B cell (primary cell): Measurements from ENCODE around the gene TRIM56. TPM values are rescaled to one million over a fixed set of nuclear protein-coding genes. Genes with fewer than 3 reads are reported as not detected.
"Not testable (repeated sequence)": the region's sequence is repeated elsewhere in the genome, so short reads cannot be mapped to it uniquely, and the experiment has no call there.

Experiments
- ATAC-seq: fragments of 200-7000 bp; cut with Tn5 transposase; one replicate; pipeline ENCODE4 v1.10.0; 2021; ENCODE audit warnings: low read depth, mild to moderate bottlenecking, moderate number of reproducible peaks, moderate library complexity
- CTCF ChIA-PET: fragments of 350-600 bp; sonication (Branson Sonifier 250); formaldehyde crosslinking; loops from one replicate; lab custom pipeline; 2021; ENCODE audit warnings: antibody characterized with exemption, inconsistent platforms; lab: Charles Lee
- POLR2A ChIA-PET: fragments of 350-600 bp; sonication (Branson Sonifier 250); formaldehyde crosslinking; loops from one replicate; lab custom pipeline; 2021; ENCODE audit warnings: antibody characterized with exemption; lab: Charles Lee
- DNase-seq: peaks from one replicate; pipeline ENCODE4 v3.0.0; 2013
- H2AFZ ChIP-seq: 2 replicates; pipeline ENCODE4 v1.6.1; 2012; ENCODE audit warnings: mild to moderate bottlenecking, low read depth, low read length; ENCODE audit not compliant: insufficient read depth, poor library complexity, severe bottlenecking
- H3K27ac ChIP-seq, 2 donors: 1 replicate in 1 of 2; 2 replicates in 1 of 2; pipeline ENCODE4 v1.5.1; 2012 to 2013; ENCODE audit warnings: low read length in 2 of 2, mild to moderate bottlenecking in 2 of 2, moderate library complexity in 1 of 2
- H3K27me3 ChIP-seq, 4 experiments: fragments of 200-600 bp in 1 of 4; sonication (generic) in 1 of 4; replicated peaks in 1 of 4; 1 replicate in 2 of 4; 2 replicates in 2 of 4; pipeline versions ENCODE4 v1.6.1 to v1.7.0; 2013 to 2016; ENCODE audit warnings: low read length in 3 of 4, mild to moderate bottlenecking in 2 of 4, mixed read lengths in 1 of 4, moderate library complexity in 1 of 4; ENCODE audit not compliant: insufficient read depth in 4 of 4, control insufficient read depth in 3 of 4; ENCODE audit errors: control extremely low read depth in 1 of 4
- H3K36me3 ChIP-seq, 2 experiments: replicated peaks in 1 of 2; 1 replicate in 1 of 2; 2 replicates in 1 of 2; pipeline versions ENCODE4 v1.6.1 to v1.7.1; 2013; ENCODE audit warnings: low read length in 1 of 2; ENCODE audit not compliant: insufficient read depth in 2 of 2, control insufficient read depth in 1 of 2; ENCODE audit errors: control extremely low read depth in 1 of 2, extremely low read depth in 1 of 2
- H3K4me1 ChIP-seq, 2 donors: fragments of 200-600 bp in 1 of 2; sonication (generic) in 1 of 2; 1 replicate in 1 of 2; 2 replicates in 1 of 2; pipeline versions ENCODE4 v1.5.1 to v1.6.1; 2013 to 2017; ENCODE audit warnings: low read length in 2 of 2; ENCODE audit not compliant: control insufficient read depth in 2 of 2, insufficient read depth in 2 of 2
- H3K4me2 ChIP-seq: replicated peaks from 2 replicates; pipeline ENCODE3; 2012; ENCODE audit warnings: mild to moderate bottlenecking, low read depth, low read length; ENCODE audit not compliant: poor library complexity, severe bottlenecking
- H3K4me3 ChIP-seq, 5 experiments: fragments of 200-600 bp in 1 of 5; sonication (generic) in 1 of 5; 1 replicate in 3 of 5; 2 replicates in 2 of 5; pipeline versions ENCODE4 v1.5.1 to v1.7.0; 2011 to 2016; ENCODE audit warnings: low read length in 4 of 5, mild to moderate bottlenecking in 4 of 5, low read depth in 2 of 5, control low read depth in 1 of 5, moderate library complexity in 1 of 5; ENCODE audit not compliant: insufficient read depth in 1 of 5; ENCODE audit errors: control extremely low read depth in 1 of 5, extremely low read depth in 1 of 5
- H3K79me2 ChIP-seq: fragments of 200-600 bp; sonication (generic); one replicate; pipeline ENCODE4 v1.6.0; 2016; ENCODE audit warnings: low read length; ENCODE audit not compliant: control insufficient read depth, insufficient read depth
- H3K9ac ChIP-seq: fragments of 200-600 bp; sonication (generic); 2 replicates; pipeline ENCODE4 v1.6.1; 2017; ENCODE audit warnings: mild to moderate bottlenecking, low read length, moderate library complexity
- H3K9me3 ChIP-seq, 3 donors: one replicate each; pipeline versions ENCODE4 v1.6.1 to v1.7.1; 2013; ENCODE audit warnings: low read length in 2 of 3; ENCODE audit not compliant: control insufficient read depth in 2 of 3, insufficient read depth in 1 of 3; ENCODE audit errors: control extremely low read depth in 1 of 3
- H4K20me1 ChIP-seq: 2 replicates; pipeline ENCODE4 v1.6.0; 2012; ENCODE audit warnings: mild to moderate bottlenecking, low read length; ENCODE audit not compliant: insufficient read depth, control insufficient read depth, poor library complexity, severe bottlenecking
- H3K27ac Mint-ChIP-seq: one replicate; pipeline ENCODE4 v1.8.0; 2021; ENCODE audit warnings: mixed read lengths
- H3K27me3 Mint-ChIP-seq: one replicate; pipeline ENCODE4 v1.8.0; 2021; ENCODE audit warnings: mixed read lengths
- H3K4me1 Mint-ChIP-seq: one replicate; pipeline ENCODE4 v1.8.0; 2021; ENCODE audit warnings: mixed read lengths
- H3K4me3 Mint-ChIP-seq: one replicate; pipeline ENCODE4 v1.8.0; 2021; ENCODE audit warnings: mixed read lengths
- H3K9me3 Mint-ChIP-seq: one replicate; pipeline ENCODE4 v1.8.0; 2022; ENCODE audit warnings: mixed read lengths; ENCODE audit not compliant: insufficient read depth
- CTCF ChIP-seq: fragments of 200-600 bp; IDR thresholded peaks from one replicate; pipeline ENCODE4 v1.8.0; 2022; ENCODE audit warnings: antibody characterized with exemption, mild to moderate bottlenecking
- EZH2 ChIP-seq: IDR thresholded peaks from 2 replicates; pipeline ENCODE4 v1.6.1; 2012; ENCODE audit warnings: borderline replicate concordance, low read depth, mild to moderate bottlenecking, moderate library complexity, low read length; ENCODE audit not compliant: insufficient read depth, poor library complexity, severe bottlenecking
- WGBS: methylation state at CpG from one replicate; pipeline ENCODE4 v1.1.5; 2013; ENCODE audit warnings: missing lambda C conversion rate; ENCODE audit not compliant: insufficient coverage; 5-methylcytosine and 5-hydroxymethylcytosine counted together
- intact Hi-C: fragments of 100-400 bp; cut with micrococcal nuclease; formaldehyde crosslinking; loops from one replicate; pipeline ENCODE4 v1.10.0; 2022
- polyA plus RNA-seq: library from polyadenylated mRNA; depleted of rRNA; stranded (reverse); fragments of >200 nt; gene quantifications from 2 replicates; pipeline ENCODE4 v1.2.3, GENCODE V29; 2012
- total RNA-seq, 2 donors: library from RNA; stranded (reverse); fragments of 120-200 nt in 1 of 2; gene quantifications; 1 replicate in 1 of 2; 2 replicates in 1 of 2; pipeline versions ENCODE4 v1.2.3 to v1.2.4, GENCODE V29; 2013 to 2022

The TRIM56 gene
- total and polyA plus RNA-seq, 2 donors (not counting 1 experiment from before 2014, with no cell fraction given): 8.4 to 85.7 TPM

DNA sequence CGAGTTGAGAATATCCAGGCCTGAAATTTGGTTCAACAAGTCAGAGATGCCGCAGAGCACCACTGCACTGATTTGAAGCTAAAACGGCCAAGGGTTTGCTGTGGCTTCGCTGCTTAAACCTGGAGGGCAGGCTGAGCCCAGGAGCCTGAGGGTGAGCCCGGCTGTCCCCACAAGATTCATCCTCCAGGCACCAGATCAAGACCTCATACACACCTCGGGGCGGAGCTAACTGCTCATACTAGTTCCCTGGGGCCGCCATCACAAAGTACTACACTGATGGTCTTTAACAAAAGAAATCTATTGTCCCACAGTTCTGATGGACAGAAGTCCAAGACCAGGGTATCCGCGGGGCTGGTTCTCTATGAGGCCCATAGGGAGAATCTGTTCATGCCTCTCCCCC, 16.9 kb upstream of the TRIM56 start:
- no peak for DNase-seq
- Histone ChIP-seq H3K4me3 (no peak overlapping the region), H3K27me3 (peaks cover 0 to 4% (median 2%) of the 10 kb centered on the region in 4 experiments), H3K9ac (no peak overlapping the region), H3K79me2 (no peaks in the 10 kb centered on the region), H2AFZ (no peak overlapping the region), H3K4me2 (no peak overlapping the region), H3K9me3 (no peaks in the 10 kb centered on the region), H4K20me1 (no peaks in the 10 kb centered on the region), H3K4me1 (no peaks in the 10 kb centered on the region), H3K27ac (no peak overlapping the region), H3K36me3 (no peaks in the 10 kb centered on the region)
- H3K27ac Mint-ChIP-seq: no peak overlapping the region
- 87% methylated on average over 10 of the region's 10 CpGs for WGBS
- TF ChIP-seq CTCF: no peak
- no peak for TF ChIP-seq EZH2
- ATAC-seq: no peak
- no peak overlapping the region for H3K4me3 Mint-ChIP-seq
- ChIA-PET POLR2A (no interaction called here), CTCF (no interaction called here)
- H3K27me3 Mint-ChIP-seq: peaks cover 40% of the 10 kb centered on the region
- intact Hi-C loops: no loop called here
- no peaks in the 10 kb centered on the region for H3K4me1 Mint-ChIP-seq
- no peaks in the 10 kb centered on the region for H3K9me3 Mint-ChIP-seq

DNA sequence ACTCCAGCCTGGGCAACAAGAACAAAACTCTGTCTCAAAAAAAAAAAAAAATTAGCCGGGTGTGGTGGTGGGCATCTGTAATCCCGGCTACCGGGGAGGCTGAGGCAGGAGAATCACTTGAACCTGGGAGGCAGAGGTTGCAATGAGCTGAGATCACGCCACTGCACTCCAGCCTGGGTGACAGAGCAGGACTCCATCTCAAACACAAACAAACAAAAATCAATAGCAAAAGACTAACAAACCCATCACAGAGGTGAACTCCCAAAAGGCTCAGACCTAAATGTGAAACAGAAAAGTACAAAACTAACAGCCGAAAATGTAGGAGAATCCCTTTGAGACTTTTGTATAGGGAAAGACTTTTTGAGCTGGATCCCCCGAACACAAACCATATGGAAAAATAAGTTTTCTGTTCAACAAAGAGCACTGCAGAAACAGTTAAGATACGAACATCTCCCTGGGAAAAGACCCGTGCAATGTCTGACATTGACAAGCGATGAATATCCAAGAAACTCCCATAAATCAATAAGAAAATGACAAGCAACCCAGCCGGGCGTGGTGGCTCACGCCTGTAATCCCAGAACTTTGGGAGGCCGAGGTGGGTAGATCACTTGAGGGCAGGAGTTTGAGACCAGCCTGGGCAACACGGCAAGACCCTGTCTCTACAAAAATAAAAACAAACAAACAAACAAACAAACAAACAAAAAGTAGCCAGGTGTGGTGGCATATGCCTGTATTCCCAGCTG, 13.7 kb upstream of the TRIM56 start:
- H3K27ac Mint-ChIP-seq, CTCF ChIA-PET, H4K20me1 ChIP-seq, H2AFZ ChIP-seq, H3K4me3 ChIP-seq, H3K27me3 ChIP-seq, H3K9me3 Mint-ChIP-seq, H3K4me2 ChIP-seq, H3K4me1 ChIP-seq, intact Hi-C loops, H3K9ac ChIP-seq, DNase-seq, H3K4me3 Mint-ChIP-seq, H3K79me2 ChIP-seq, ATAC-seq, H3K27ac ChIP-seq, H3K4me1 Mint-ChIP-seq, H3K36me3 ChIP-seq, POLR2A ChIA-PET, H3K9me3 ChIP-seq: not testable (repeated sequence)
- WGBS: 80% methylated on average over 8 of the region's 14 CpGs
- H3K27me3 Mint-ChIP-seq: peaks cover 30% of the 10 kb centered on the region
